ENCODE data around the gene SYNPR.

Gene SYNPR

DNA sequence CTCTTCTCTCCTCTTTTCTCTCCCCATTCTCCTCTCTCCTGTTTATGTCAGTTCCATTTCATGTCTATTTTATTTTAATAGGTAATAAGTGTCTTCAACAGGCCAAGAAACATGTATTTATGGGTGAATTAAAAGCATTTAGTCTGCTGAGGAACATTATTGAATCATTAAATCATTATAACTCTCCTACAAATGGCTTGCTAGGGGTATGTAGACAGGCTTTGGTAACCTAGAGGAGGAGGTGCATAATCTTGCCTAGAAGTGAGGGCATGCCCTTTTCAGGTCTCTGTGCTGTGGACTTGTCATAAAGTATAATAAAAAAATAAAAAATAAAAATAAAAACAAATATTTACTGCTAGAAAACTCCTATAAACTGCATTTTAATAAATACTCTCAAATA is 285.5 kb downstream of the SYNPR start:
- Histone ChIP-seq H3K9me3 (ENCODE audit: control insufficient read depth, low read length) (no peaks in the 10 kb centered on the region), H3K9ac (no peak overlapping the region), H3K4me3 (ENCODE audit: low read depth, low read length) (no peak overlapping the region), H3K27ac (no peak overlapping the region), H3K79me2 (no peaks in the 10 kb centered on the region), H2AFZ (no peak overlapping the region), H3K4me1 (no peaks in the 10 kb centered on the region), H3K4me2 (ENCODE audit: low read length) (no peak overlapping the region), H3K27me3 (ENCODE audit: control insufficient read depth, insufficient read depth, low read length) (no peaks in the 10 kb centered on the region), H3K36me3 (ENCODE audit: control insufficient read depth, insufficient read depth, low read length) (no peaks in the 10 kb centered on the region)
- TF ChIP-seq, protein P1, sequence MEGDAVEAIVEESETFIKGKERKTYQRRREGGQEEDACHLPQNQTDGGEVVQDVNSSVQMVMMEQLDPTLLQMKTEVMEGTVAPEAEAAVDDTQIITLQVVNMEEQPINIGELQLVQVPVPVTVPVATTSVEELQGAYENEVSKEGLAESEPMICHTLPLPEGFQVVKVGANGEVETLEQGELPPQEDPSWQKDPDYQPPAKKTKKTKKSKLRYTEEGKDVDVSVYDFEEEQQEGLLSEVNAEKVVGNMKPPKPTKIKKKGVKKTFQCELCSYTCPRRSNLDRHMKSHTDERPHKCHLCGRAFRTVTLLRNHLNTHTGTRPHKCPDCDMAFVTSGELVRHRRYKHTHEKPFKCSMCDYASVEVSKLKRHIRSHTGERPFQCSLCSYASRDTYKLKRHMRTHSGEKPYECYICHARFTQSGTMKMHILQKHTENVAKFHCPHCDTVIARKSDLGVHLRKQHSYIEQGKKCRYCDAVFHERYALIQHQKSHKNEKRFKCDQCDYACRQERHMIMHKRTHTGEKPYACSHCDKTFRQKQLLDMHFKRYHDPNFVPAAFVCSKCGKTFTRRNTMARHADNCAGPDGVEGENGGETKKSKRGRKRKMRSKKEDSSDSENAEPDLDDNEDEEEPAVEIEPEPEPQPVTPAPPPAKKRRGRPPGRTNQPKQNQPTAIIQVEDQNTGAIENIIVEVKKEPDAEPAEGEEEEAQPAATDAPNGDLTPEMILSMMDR (IDR thresholded peaks at IDR 0.05), result no peak

DNA sequence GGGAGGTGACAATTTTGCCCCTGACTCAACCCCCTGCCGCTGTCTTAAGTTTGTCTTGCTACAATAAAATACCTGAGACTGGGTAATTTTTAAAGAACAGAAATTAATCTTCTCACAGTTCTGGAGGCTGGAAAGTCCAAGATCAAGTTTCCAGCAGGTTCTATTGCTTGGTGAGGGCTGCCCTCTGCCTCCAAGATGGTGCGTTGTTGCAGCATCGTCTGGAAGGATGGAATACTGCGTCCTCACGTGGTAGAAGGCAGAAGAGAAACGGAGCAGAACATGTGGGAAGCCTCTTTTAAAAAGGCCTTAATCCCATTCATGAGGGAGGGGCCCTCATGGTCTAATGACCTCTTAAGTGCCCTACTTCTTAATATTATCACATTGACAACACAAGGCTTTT is 287.1 kb downstream of the SYNPR start:
- H2AFZ ChIP-seq, result no peak overlapping the region
- H3K4me1 ChIP-seq, result no peaks in the 10 kb centered on the region
- H3K9ac ChIP-seq, result no peak overlapping the region
- H3K9me3 ChIP-seq (ENCODE audit: control insufficient read depth, low read length), result no peaks in the 10 kb centered on the region
- H3K79me2 ChIP-seq, result no peaks in the 10 kb centered on the region
- H3K36me3 ChIP-seq (ENCODE audit: control insufficient read depth, insufficient read depth, low read length), result no peaks in the 10 kb centered on the region
- TF ChIP-seq, protein P1 (IDR thresholded peaks at IDR 0.05), result no peak
- no peak overlapping the region for H3K4me3 ChIP-seq (ENCODE audit: low read depth, low read length)
- H3K27ac ChIP-seq, result no peak overlapping the region
- H3K27me3 ChIP-seq (ENCODE audit: control insufficient read depth, insufficient read depth, low read length), result no peaks in the 10 kb centered on the region
- H3K4me2 ChIP-seq (ENCODE audit: low read length), result no peak overlapping the region

DNA sequence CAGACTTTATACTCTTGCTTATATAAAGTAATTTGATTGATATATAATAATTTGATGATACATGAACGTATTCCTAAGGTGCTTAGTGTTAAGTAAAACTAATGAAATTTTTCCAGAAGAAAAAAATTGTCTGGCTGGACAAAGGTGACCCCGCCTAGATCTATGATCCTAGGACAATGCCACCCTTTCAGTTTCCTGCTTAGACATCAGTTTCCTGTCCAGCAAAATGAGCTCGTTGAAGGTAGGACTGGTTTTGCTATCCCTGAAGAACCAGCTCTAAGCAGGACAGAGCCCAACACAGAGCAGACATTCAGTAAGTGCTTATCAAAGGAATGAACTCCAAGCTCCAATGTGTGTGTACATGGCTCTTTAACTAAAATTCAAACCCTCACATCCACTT is 293.6 kb downstream of the SYNPR start:
- Histone ChIP-seq H3K79me2 (no peaks in the 10 kb centered on the region), H3K9me3 (ENCODE audit: control insufficient read depth, low read length) (no peaks in the 10 kb centered on the region), H3K36me3 (ENCODE audit: control insufficient read depth, insufficient read depth, low read length) (no peaks in the 10 kb centered on the region), H3K4me2 (ENCODE audit: low read length) (no peak overlapping the region), H3K27ac (no peak overlapping the region), H3K4me1 (no peaks in the 10 kb centered on the region), H3K27me3 (ENCODE audit: control insufficient read depth, insufficient read depth, low read length) (no peaks in the 10 kb centered on the region), H3K4me3 (ENCODE audit: low read depth, low read length) (no peak overlapping the region), H3K9ac (no peak overlapping the region), H2AFZ (no peak overlapping the region)
- TF ChIP-seq, protein P1 (IDR thresholded peaks at IDR 0.05), result no peak

DNA sequence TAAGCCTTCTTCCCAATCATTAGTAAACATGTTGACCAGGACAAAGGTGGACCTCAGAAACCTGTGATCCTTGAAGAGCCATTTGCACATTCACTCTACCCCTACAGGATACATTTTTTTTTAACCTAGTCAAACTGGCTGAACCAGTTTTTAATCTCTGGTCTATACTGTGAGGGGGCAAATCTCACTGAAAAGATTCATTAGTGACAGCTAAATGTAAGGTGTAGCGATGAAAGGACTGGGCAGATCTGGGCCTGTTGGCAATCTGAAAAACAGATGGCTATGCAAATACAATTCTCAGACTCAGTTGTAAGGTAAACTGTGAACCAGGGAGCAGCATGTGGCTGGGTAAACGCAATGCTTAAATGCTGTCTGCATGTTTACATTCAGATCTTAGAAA is 298.7 kb downstream of the SYNPR start:
- Histone ChIP-seq H3K4me3 (ENCODE audit: low read depth, low read length) (no peak overlapping the region), H3K4me2 (ENCODE audit: low read length) (peak overlapping the region; percentile 16), H3K27ac (peak overlapping the region; percentile 36), H2AFZ (peak overlapping the region; percentile 45), H3K79me2 (no peaks in the 10 kb centered on the region), H3K9ac (no peak overlapping the region), H3K36me3 (ENCODE audit: control insufficient read depth, insufficient read depth, low read length) (no peaks in the 10 kb centered on the region), H3K9me3 (ENCODE audit: control insufficient read depth, low read length) (no peaks in the 10 kb centered on the region), H3K27me3 (ENCODE audit: control insufficient read depth, insufficient read depth, low read length) (no peaks in the 10 kb centered on the region), H3K4me1 (peaks cover 7% of the 10 kb centered on the region)
- TF ChIP-seq, protein P1 (IDR thresholded peaks at IDR 0.05), result no peak

DNA sequence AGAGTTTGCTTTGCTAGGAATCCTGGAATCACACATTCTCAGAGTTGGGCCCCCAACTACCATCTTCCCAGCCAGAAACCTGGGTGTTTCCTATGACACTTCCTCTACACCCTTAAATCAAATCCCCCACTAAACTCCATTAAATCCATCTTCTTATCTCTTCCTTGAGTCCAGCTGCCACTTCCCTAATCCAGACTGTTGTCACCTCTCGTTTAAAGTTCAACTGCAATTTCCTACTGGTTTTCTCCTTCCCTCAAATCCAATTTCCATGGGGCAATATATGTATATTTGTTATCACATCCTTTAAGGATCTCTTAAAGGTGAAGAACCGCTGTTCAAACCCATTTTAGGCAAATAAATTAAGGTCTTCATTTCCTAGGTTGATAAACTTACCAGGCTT is 300.8 kb downstream of the SYNPR start:
- Histone ChIP-seq H3K36me3 (ENCODE audit: control insufficient read depth, insufficient read depth, low read length) (no peaks in the 10 kb centered on the region), H3K27me3 (ENCODE audit: control insufficient read depth, insufficient read depth, low read length) (no peaks in the 10 kb centered on the region), H3K4me1 (peaks cover 7% of the 10 kb centered on the region), H3K27ac (no peak overlapping the region), H2AFZ (no peak overlapping the region), H3K79me2 (no peaks in the 10 kb centered on the region), H3K4me3 (ENCODE audit: low read depth, low read length) (no peak overlapping the region), H3K9ac (no peak overlapping the region), H3K9me3 (ENCODE audit: control insufficient read depth, low read length) (no peaks in the 10 kb centered on the region), H3K4me2 (ENCODE audit: low read length) (no peak overlapping the region)
- TF ChIP-seq, protein P1 (IDR thresholded peaks at IDR 0.05), result no peak
